ENCODE data around the gene LEMD2.

Gene LEMD2

DNA sequence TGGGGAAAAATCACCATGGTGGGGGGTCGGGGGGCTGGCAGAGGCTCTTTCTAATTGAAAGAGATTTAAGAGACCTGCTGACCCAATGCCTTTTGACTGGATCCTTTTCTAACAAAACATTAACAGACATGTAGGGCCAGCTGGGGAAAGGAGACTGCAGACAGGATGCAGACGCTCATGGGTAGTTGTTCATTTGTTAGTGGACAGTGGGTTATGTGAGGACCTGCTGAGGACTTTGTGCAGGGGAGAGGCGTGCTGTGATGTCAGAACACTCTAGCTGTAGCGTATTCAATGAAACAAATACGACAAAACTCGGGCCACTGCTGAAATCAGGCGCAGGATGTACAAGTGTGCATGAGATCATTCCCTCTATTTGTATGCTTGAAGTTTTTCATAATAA, 43.4 kb downstream of the LEMD2 start:
- H3K4me3 ChIP-seq (ENCODE audit: low read depth, low read length): peak overlapping the region; percentile 57
- DNase-seq (ENCODE audit: low read depth): no peak

- DNase-seq (ENCODE audit: low read depth): no peak
- peak overlapping the region; percentile 57 for H3K4me3 ChIP-seq (ENCODE audit: low read depth, low read length)
These were observed 43.9 kb downstream of the LEMD2 start for GRCh38 chr6:33744895-33745546.

- DNase-seq (ENCODE audit: low read depth): peak; percentile 47
- H3K4me3 ChIP-seq (ENCODE audit: low read depth, low read length): peak overlapping the region; percentile 57
These were observed 44.7 kb downstream of the LEMD2 start for GRCh38 chr6:33744001-33744848.

DNA sequence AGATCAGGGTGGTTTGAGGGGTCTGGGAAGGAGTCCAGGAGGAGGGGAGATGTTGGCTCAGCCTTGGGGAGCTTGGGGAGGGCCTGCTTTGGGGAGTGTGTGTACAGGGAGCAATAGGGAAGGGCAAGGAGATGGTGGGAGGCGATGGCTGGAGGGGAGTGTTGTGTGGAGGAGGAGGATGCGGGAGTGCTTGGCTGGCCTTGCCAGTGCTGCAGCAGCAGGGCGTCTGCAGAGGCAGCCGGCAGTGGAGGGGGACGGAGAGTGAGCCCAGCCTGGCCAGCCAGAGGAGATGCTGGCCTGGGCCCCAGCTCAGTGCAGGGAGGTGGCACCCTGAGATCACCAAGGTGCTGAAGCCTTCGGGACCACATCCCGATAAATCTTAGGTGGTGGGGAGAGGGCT, 46.1 kb downstream of the LEMD2 start:
- no peak overlapping the region for H3K4me3 ChIP-seq (ENCODE audit: low read depth, low read length)
- DNase-seq (ENCODE audit: low read depth): no peak

DNA sequence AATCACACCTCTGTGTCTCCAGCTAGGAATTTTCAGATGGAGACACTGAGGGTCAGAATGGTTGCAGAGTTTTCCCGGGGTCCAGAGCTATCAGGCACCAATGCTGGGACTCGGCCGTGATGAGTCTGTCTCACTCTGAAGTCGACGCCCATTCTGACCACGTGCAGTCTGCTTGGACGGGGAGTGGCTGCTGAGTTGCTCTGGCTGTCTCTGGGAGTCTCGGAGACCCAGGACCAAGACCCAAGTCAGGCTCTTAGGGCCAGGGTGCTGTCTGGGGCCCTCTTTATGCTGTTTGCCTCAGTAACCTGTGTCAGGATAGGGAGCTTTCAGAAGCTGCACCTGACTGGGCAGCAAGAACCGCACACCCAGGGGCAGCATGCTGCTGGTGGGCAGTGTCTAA, 46.8 kb downstream of the LEMD2 start:
- no peak overlapping the region for H3K4me3 ChIP-seq (ENCODE audit: low read depth, low read length)
- DNase-seq (ENCODE audit: low read depth): no peak

GRCh38 chr6:33740794-33741193, 48.1 kb downstream of the LEMD2 start:
- no peak for DNase-seq (ENCODE audit: low read depth)
- no peak overlapping the region for H3K4me3 ChIP-seq (ENCODE audit: low read depth, low read length)

- no peak overlapping the region for H3K4me3 ChIP-seq (ENCODE audit: low read depth, low read length)
- DNase-seq (ENCODE audit: low read depth): no peak
These were observed 48.7 kb downstream of the LEMD2 start for GRCh38 chr6:33740204-33740608.

- H3K4me3 ChIP-seq (ENCODE audit: low read depth, low read length): no peak overlapping the region
- DNase-seq (ENCODE audit: low read depth): no peak
These were observed 49.4 kb downstream of the LEMD2 start for GRCh38 chr6:33739571-33739970.

- no peak overlapping the region for H3K4me3 ChIP-seq (ENCODE audit: low read depth, low read length)
- DNase-seq (ENCODE audit: low read depth): no peak
These were observed 50.1 kb downstream of the LEMD2 start for GRCh38 chr6:33738879-33739278.

GRCh38 chr6:33738153-33738552, 50.8 kb downstream of the LEMD2 start:
- no peak for DNase-seq (ENCODE audit: low read depth)
- H3K4me3 ChIP-seq (ENCODE audit: low read depth, low read length): no peak overlapping the region

- no peak overlapping the region for H3K4me3 ChIP-seq (ENCODE audit: low read depth, low read length)
- no peak for DNase-seq (ENCODE audit: low read depth)
These were observed 51.5 kb downstream of the LEMD2 start for GRCh38 chr6:33737267-33738026.

DNA sequence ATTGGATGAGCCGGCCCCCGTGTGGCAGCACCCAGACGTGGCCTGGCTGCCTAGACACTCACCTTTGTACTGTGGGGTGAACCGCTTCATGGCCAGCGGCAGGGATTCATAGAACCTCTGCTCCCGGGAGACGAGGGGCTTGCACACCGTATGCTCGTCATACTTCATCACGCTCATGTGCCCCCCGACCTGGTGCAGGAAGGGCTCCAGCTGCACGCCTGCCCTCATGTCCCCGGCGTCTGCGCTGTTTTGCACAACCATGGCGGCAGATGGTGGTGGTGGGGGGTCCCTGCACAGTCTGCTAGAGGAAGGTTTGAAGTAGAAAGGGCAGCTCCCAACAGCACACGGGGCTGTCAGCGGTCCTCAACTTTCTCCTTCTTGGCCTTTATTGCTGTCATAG, 53.7 kb downstream of the LEMD2 start:
- no peak for DNase-seq (ENCODE audit: low read depth)
- H3K4me3 ChIP-seq (ENCODE audit: low read depth, low read length): no peak overlapping the region

DNA sequence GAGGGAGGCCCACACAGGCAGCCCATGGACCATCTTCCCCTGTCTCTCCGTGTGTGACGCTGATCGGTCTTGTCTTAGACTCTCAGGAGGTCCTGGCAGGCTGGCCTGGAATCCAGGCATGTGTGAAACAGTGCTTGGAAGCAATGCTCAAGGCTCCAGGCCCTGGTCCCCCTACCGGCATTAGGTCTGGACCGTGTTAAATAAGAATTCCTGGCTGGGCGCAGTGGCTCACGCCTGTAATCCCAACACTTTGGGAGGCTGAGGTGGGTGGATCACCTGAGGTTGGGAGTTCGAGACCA, 55.3 kb downstream of the LEMD2 start:
- H3K4me3 ChIP-seq (ENCODE audit: low read depth, low read length): no peak overlapping the region
- DNase-seq (ENCODE audit: low read depth): no peak

GRCh38 chr6:33732817-33733708, 55.9 kb downstream of the LEMD2 start:
- DNase-seq (ENCODE audit: low read depth): no peak
- H3K4me3 ChIP-seq (ENCODE audit: low read depth, low read length): no peak overlapping the region

DNA sequence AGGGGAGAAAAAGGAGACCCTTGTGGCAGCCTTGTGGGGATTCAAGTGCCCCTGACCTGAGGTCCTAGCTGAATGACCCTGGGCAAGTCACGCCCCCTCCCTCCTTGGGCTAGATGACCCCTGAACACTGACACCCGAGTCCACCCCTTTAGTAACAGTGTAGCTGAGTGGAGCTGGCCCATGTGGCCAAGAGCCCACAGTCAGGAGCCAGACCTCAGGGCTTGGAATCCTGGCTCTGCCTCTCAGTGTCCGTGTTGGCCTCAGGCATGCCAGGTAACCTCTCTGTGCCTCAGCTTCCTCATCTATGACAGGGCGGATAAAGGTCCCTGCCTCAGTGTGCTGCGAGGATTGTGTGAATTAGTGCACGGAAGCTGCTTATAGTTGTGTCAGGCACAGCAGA, 56.5 kb downstream of the LEMD2 start:
- H3K4me3 ChIP-seq (ENCODE audit: low read depth, low read length): no peak overlapping the region
- no peak for DNase-seq (ENCODE audit: low read depth)

DNA sequence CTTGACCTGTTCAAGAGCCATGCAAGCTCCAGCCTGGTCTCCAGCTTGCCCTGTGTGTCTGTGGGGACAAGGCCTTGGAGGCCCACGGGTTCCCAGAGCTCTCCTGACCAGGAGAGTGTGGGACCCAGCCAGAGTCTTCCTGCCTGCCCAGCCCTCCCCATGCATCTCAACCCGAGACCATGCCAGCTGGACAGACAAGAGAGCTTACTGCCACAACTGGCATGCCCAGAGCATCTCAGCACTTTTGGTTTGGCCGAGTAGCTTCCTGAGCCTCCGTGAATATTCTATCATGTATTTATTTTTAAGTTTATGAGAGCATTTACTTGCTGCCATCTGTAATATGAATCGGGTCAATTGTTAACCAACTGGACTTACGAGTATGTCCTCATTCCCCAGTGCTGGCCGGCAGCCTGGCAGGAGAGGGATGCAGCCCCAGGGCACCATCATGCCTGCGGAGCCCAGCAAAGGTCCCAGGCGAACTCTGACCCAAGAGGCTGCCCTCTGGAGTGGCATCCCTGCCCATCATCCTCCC, 57.1 kb downstream of the LEMD2 start:
- DNase-seq (ENCODE audit: low read depth): no peak
- H3K4me3 ChIP-seq (ENCODE audit: low read depth, low read length): no peak overlapping the region

DNA sequence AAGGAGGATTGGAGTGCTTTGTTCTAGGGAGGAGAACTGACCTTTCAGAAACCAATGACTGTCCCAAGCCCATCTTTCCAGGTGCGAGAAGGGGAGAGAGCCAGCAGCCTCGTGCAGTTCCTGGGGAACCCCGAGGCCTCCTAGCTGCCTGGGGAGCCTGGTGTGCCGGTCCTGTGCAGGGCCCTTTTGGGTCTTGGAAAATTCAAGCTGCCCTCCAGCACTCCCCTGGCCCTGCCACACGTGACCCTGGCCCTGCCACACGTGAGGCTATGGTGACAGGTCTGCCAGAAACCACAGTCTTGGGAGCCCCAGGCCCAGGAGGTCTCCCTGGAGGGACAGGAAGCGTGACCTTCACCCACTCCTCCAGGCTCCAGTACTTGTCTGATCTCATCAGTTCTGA, 57.9 kb downstream of the LEMD2 start:
- no peak overlapping the region for H3K4me3 ChIP-seq (ENCODE audit: low read depth, low read length)
- DNase-seq (ENCODE audit: low read depth): no peak

- H3K4me3 ChIP-seq (ENCODE audit: low read depth, low read length): no peak overlapping the region
- DNase-seq (ENCODE audit: low read depth): no peak
These were observed 58.3 kb downstream of the LEMD2 start for GRCh38 chr6:33730611-33731010.

GRCh38 chr6:33729059-33729458, 59.9 kb downstream of the LEMD2 start:
- no peak overlapping the region for H3K4me3 ChIP-seq (ENCODE audit: low read depth, low read length)
- no peak for DNase-seq (ENCODE audit: low read depth)
